Fibroblast of lung (primary cell): Measurements from ENCODE around the gene LPIN3. TPM values are rescaled to one million over a fixed set of nuclear protein-coding genes. Genes with fewer than 3 reads are reported as not detected.

Source experiments
- DNase-seq, 2 donors: peaks; one replicate each; pipeline versions ENCODE4 v3.0.0 to v3.0.0-alpha.2; 2010; ENCODE audit warnings: low read depth in 2 of 2
- H2AFZ ChIP-seq: 2 replicates; pipeline ENCODE4 v1.5.1; 2012; ENCODE audit warnings: low read length, control low read depth, inconsistent platforms
- H3K27ac ChIP-seq: 2 replicates; pipeline ENCODE4 v1.5.1; 2011; ENCODE audit warnings: low read length, control low read depth; ENCODE audit not compliant: insufficient read depth
- H3K27me3 ChIP-seq: 2 replicates; pipeline ENCODE4 v1.5.1; 2011; ENCODE audit warnings: mild to moderate bottlenecking, low read length; ENCODE audit not compliant: control insufficient read depth, insufficient read depth
- H3K36me3 ChIP-seq: 2 replicates; pipeline ENCODE4 v1.5.1; 2011; ENCODE audit warnings: low read length; ENCODE audit not compliant: control insufficient read depth, insufficient read depth
- H3K4me1 ChIP-seq: 2 replicates; pipeline ENCODE4 v1.5.1; 2011; ENCODE audit warnings: low read length; ENCODE audit not compliant: control insufficient read depth, insufficient read depth; ENCODE audit errors: extremely low read depth
- H3K4me2 ChIP-seq: 2 replicates; pipeline ENCODE4 v1.5.1; 2011; ENCODE audit warnings: low read length, control low read depth; ENCODE audit not compliant: insufficient read depth; ENCODE audit errors: extremely low read depth
- H3K4me3 ChIP-seq, 4 experiments: fragments of 200-600 bp in 1 of 4; sonication (generic) in 1 of 4; replicated peaks in 1 of 4; 2 replicates each; pipeline ENCODE4 v1.5.1; 2011 to 2016; ENCODE audit warnings: low read length in 4 of 4, low read depth in 3 of 4, mild to moderate bottlenecking in 3 of 4, control low read depth in 2 of 4, inconsistent platforms in 1 of 4, mixed read lengths in 1 of 4; ENCODE audit not compliant: insufficient read depth in 1 of 4; ENCODE audit errors: control extremely low read depth in 1 of 4
- H3K79me2 ChIP-seq: 2 replicates; pipeline ENCODE4 v1.5.1; 2012; ENCODE audit warnings: mild to moderate bottlenecking, low read length, inconsistent platforms; ENCODE audit not compliant: control insufficient read depth, insufficient read depth
- H3K9ac ChIP-seq: 2 replicates; pipeline ENCODE4 v1.5.1; 2011; ENCODE audit warnings: mild to moderate bottlenecking, low read length, control low read depth; ENCODE audit not compliant: insufficient read depth
- H3K9me3 ChIP-seq: 2 replicates; pipeline ENCODE4 v1.5.1; 2012; ENCODE audit warnings: low read depth, low read length; ENCODE audit not compliant: control insufficient read depth, insufficient read depth
- H4K20me1 ChIP-seq: 2 replicates; pipeline ENCODE4 v1.5.1; 2011; ENCODE audit warnings: low read length; ENCODE audit not compliant: control insufficient read depth, insufficient read depth; ENCODE audit errors: extremely low read depth
- EZH2 ChIP-seq: IDR thresholded peaks from 2 replicates; pipeline ENCODE4 v1.5.1; 2012; ENCODE audit warnings: low read length, control low read depth, mild to moderate bottlenecking; ENCODE audit errors: missing control alignments
- polyA plus RNA-seq, 2 donors: library from polyadenylated mRNA; depleted of rRNA in 1 of 2; stranded (reverse) in 1 of 2; unstranded in 1 of 2; fragments of >200 nt; gene quantifications; 2 replicates each; pipeline ENCODE4 v1.2.1, GENCODE V29; 2011 to 2012; ENCODE audit warnings: missing spikeins in 1 of 2
- total RNA-seq: library from RNA; depleted of rRNA; stranded (reverse); fragments of >200 nt; gene quantifications from 2 replicates; pipeline ENCODE4 v1.2.1, GENCODE V29; 2014
- TF ChIP-seq, protein P1 (sequence below), 2 donors: IDR thresholded peaks in 1 of 2; conservative IDR thresholded peaks in 1 of 2; 1 replicate in 1 of 2; 2 replicates in 1 of 2; pipeline ENCODE4 v1.5.1; 2011 to 2012; ENCODE audit warnings: low read length in 2 of 2, control low read depth in 1 of 2, inconsistent platforms in 1 of 2, low read depth in 1 of 2, mild to moderate bottlenecking in 1 of 2

LPIN3 gene
- total and polyA plus RNA-seq, 2 donors (not counting 1 experiment from before 2014, with no cell fraction given) = 4.7 to 5.1 TPM

DNA sequence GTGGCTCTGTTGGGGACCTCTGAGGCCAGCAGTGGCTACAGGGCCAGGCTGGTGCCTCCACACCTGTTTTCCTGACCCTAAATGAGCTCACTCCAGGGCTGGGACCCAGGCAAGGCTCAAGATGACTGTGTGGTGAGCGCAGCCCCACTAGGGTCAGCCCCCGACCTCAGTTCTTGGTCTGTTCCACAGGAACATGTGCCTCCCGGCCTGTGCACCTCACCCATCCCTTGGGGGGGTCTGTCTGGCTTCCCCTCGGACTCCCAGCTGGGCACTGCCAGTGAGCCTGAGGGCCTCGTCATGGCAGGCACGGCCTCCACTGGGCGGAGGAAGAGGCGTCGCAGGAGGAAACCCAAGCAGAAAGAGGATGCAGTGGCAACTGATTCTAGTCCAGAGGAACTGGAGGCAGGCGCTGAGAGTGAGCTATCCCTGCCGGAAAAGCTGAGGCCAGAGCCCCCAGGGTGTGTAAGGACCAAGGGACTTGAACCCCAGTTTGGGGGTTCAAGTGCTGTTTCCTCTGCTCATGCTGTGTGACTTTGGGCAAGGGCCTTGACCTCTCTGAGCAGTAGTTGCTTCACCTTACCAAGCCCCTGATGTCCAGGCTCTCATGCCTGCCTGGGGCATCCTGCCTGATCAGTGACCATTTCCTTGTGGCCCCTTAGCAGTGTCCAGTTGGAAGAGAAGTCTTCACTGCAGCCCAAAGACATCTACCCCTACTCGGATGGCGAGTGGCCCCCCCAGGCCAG lies 8.0 kb downstream of the LPIN3 start:
- Histone ChIP-seq H3K9ac (no peak overlapping the region), H3K4me1 (no peaks in the 10 kb centered on the region), H3K27ac (no peak overlapping the region), H3K9me3 (no peaks in the 10 kb centered on the region), H4K20me1 (no peaks in the 10 kb centered on the region), H2AFZ (no peak overlapping the region), H3K79me2 (no peaks in the 10 kb centered on the region), H3K4me3 (no peak overlapping the region), H3K4me2 (no peak overlapping the region), H3K27me3 (no peaks in the 10 kb centered on the region), H3K36me3 (no peaks in the 10 kb centered on the region)
- no peak for DNase-seq
- TF ChIP-seq, protein P1, sequence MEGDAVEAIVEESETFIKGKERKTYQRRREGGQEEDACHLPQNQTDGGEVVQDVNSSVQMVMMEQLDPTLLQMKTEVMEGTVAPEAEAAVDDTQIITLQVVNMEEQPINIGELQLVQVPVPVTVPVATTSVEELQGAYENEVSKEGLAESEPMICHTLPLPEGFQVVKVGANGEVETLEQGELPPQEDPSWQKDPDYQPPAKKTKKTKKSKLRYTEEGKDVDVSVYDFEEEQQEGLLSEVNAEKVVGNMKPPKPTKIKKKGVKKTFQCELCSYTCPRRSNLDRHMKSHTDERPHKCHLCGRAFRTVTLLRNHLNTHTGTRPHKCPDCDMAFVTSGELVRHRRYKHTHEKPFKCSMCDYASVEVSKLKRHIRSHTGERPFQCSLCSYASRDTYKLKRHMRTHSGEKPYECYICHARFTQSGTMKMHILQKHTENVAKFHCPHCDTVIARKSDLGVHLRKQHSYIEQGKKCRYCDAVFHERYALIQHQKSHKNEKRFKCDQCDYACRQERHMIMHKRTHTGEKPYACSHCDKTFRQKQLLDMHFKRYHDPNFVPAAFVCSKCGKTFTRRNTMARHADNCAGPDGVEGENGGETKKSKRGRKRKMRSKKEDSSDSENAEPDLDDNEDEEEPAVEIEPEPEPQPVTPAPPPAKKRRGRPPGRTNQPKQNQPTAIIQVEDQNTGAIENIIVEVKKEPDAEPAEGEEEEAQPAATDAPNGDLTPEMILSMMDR (conservative IDR thresholded peaks at IDR 0.05 in 1 of 2, IDR thresholded peaks at IDR 0.05 in 1 of 2; ENCODE audit: low read depth in 1 of 2, low read length in 2 of 2) = no peak
- no peak for TF ChIP-seq EZH2

DNA sequence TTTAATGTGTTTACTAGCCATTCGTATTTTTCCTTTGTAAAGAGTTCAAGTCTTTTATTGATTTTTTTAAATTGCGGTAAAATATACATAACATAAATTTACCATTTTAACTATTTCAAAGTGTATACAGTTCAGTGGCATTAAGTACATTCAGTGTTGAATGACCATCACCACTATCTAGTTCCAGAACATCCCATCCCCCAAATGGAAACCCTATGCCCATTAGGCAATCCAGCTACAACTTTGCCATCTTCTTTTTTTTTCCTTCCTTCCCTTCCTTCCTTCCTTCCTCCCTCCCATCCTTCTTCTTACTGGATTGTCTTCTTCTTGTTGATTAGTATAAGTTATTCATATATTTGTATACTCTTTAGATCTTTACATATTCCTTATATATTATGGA lies 8.6 kb downstream of the LPIN3 start:
- Histone ChIP-seq H4K20me1 (no peaks in the 10 kb centered on the region), H3K4me1 (no peaks in the 10 kb centered on the region), H3K36me3 (no peaks in the 10 kb centered on the region), H3K9ac (no peak overlapping the region), H3K27me3 (no peaks in the 10 kb centered on the region), H3K9me3 (no peaks in the 10 kb centered on the region), H3K79me2 (no peaks in the 10 kb centered on the region), H3K4me2 (no peak overlapping the region), H2AFZ (no peak overlapping the region), H3K4me3 (no peak overlapping the region), H3K27ac (no peak overlapping the region)
- DNase-seq = no peak
- TF ChIP-seq, protein P1 (conservative IDR thresholded peaks at IDR 0.05 in 1 of 2, IDR thresholded peaks at IDR 0.05 in 1 of 2; ENCODE audit: low read depth in 1 of 2, low read length in 2 of 2) = no peak
- no peak for TF ChIP-seq EZH2

GRCh38 chr20:41349943-41350342 lies 9.3 kb downstream of the LPIN3 start:
- Histone ChIP-seq H3K36me3 (no peaks in the 10 kb centered on the region), H3K4me2 (no peak overlapping the region), H3K9ac (no peak overlapping the region), H2AFZ (no peak overlapping the region), H3K4me3 (no peak overlapping the region), H3K4me1 (no peaks in the 10 kb centered on the region), H4K20me1 (no peaks in the 10 kb centered on the region), H3K9me3 (no peaks in the 10 kb centered on the region), H3K27me3 (no peaks in the 10 kb centered on the region), H3K79me2 (no peaks in the 10 kb centered on the region), H3K27ac (no peak overlapping the region)
- DNase-seq = no peak
- TF ChIP-seq, protein P1 (conservative IDR thresholded peaks at IDR 0.05 in 1 of 2, IDR thresholded peaks at IDR 0.05 in 1 of 2; ENCODE audit: low read depth in 1 of 2, low read length in 2 of 2) = no peak
- TF ChIP-seq EZH2 = no peak
